Measurements from ENCODE around the gene GPN2.

- TF ChIP-seq CTCF (IDR thresholded peaks at IDR 0.05 in 4 of 5, conservative IDR thresholded peaks at IDR 0.05 in 1 of 5) (no peak), POLR2A (IDR thresholded peaks at IDR 0.05) (no peak)
Measured at GRCh38 chr1:26907071-26907917, 17.2 kb upstream of the GPN2 start.

All from gastrocnemius medialis (tissue), 4 donors.